HEK293 (cell line): ENCODE measurements around the gene PHLPP2.

Source experiments
- CTCF ChIA-PET: fragments of 350-600 bp; formaldehyde crosslinking; extraction: SDS; loops from one replicate; lab custom pipeline; 2021; ENCODE audit warnings: antibody characterized with exemption; lab: Yijun Ruan, JAX
- POLR2A ChIA-PET: fragments of 300-600 bp; formaldehyde crosslinking; extraction: SDS; loops from one replicate; lab custom pipeline; 2020; ENCODE audit warnings: antibody characterized with exemption, inconsistent platforms; lab: Yijun Ruan, JAX
- H3K27ac ChIP-seq: fragments of 200-500 bp; sonication (Bioruptor generic); 2 replicates; pipeline ENCODE4 v1.5.1; 2014; ENCODE audit warnings: low read depth, low read length, control low read depth, inconsistent platforms; ENCODE audit errors: extremely low read depth
- H3K36me3 ChIP-seq, 2 experiments: fragments of 200-500 bp in 1 of 2; sonication (Bioruptor generic) in 1 of 2; 1 replicate in 1 of 2; 2 replicates in 1 of 2; pipeline ENCODE4 v1.5.1; 2014 to 2017; ENCODE audit warnings: inconsistent platforms in 2 of 2, low read length in 2 of 2; ENCODE audit not compliant: control insufficient read depth in 2 of 2, insufficient read depth in 1 of 2
- H3K4me1 ChIP-seq: fragments of 200-500 bp; sonication (Bioruptor generic); 2 replicates; pipeline ENCODE4 v1.5.1; 2014; ENCODE audit warnings: mild to moderate bottlenecking, low read length, inconsistent platforms; ENCODE audit not compliant: control insufficient read depth, insufficient read depth
- H3K4me3 ChIP-seq: 2 replicates; pipeline ENCODE4 v1.5.1; 2011; ENCODE audit warnings: low read depth, mild to moderate bottlenecking, control low read depth, low read length, moderate library complexity
- H3K9me3 ChIP-seq: fragments of 200-500 bp; sonication (Bioruptor generic); 2 replicates; pipeline ENCODE4 v1.5.1; 2014; ENCODE audit warnings: low read depth, low read length, inconsistent platforms; ENCODE audit not compliant: control insufficient read depth, insufficient read depth
- OVOL3 ChIP-seq: fragments of 450-650 bp; formaldehyde crosslinking; IDR thresholded peaks from 2 replicates; pipeline ENCODE4 v1.5.1; 2016; ENCODE audit warnings: missing biosample characterization, missing genetic modification characterization
- PATZ1 ChIP-seq: fragments of 450-650 bp; formaldehyde crosslinking; IDR thresholded peaks from 2 replicates; pipeline ENCODE4 v1.5.1; 2016; ENCODE audit warnings: missing biosample characterization, missing genetic modification characterization
- WT1 ChIP-seq: fragments of 450-650 bp; formaldehyde crosslinking; IDR thresholded peaks from 2 replicates; pipeline ENCODE4 v1.5.1; 2016; ENCODE audit warnings: missing biosample characterization, missing genetic modification characterization
- ZFP3 ChIP-seq: fragments of 450-650 bp; formaldehyde crosslinking; IDR thresholded peaks from 2 replicates; pipeline ENCODE4 v1.5.1; 2016; ENCODE audit warnings: low read depth, missing biosample characterization, missing genetic modification characterization
- ZNF112 ChIP-seq: fragments of 450-650 bp; formaldehyde crosslinking; IDR thresholded peaks from 2 replicates; pipeline ENCODE4 v1.5.0; 2017; ENCODE audit warnings: missing biosample characterization, missing genetic modification characterization
- ZNF184 ChIP-seq: fragments of 450-650 bp; IDR thresholded peaks from 2 replicates; pipeline ENCODE4 v1.5.1; 2018; ENCODE audit warnings: missing biosample characterization, mild to moderate bottlenecking, missing genetic modification characterization
- ZNF211 ChIP-seq: fragments of 450-650 bp; formaldehyde crosslinking; IDR thresholded peaks from 2 replicates; pipeline ENCODE4 v1.5.1; 2016; ENCODE audit warnings: low read depth, missing biosample characterization, missing genetic modification characterization
- ZNF324 ChIP-seq: fragments of 450-650 bp; formaldehyde crosslinking; IDR thresholded peaks from 2 replicates; pipeline ENCODE4 v1.5.1; 2016; ENCODE audit warnings: missing biosample characterization, missing genetic modification characterization
- ZNF335 ChIP-seq: fragments of 450-650 bp; formaldehyde crosslinking; conservative IDR thresholded peaks from 2 replicates; pipeline ENCODE4 v1.5.1; 2016; ENCODE audit warnings: missing biosample characterization, missing genetic modification characterization
- ZNF391 ChIP-seq: fragments of 450-650 bp; formaldehyde crosslinking; IDR thresholded peaks from 2 replicates; pipeline ENCODE4 v1.5.1; 2016; ENCODE audit warnings: low read depth, missing biosample characterization, missing genetic modification characterization, borderline replicate concordance
- ZNF433 ChIP-seq: fragments of 450-650 bp; formaldehyde crosslinking; IDR thresholded peaks from 2 replicates; pipeline ENCODE4 v1.5.1; 2016; ENCODE audit warnings: missing biosample characterization, missing genetic modification characterization, low read depth
- ZNF529 ChIP-seq: fragments of 450-650 bp; formaldehyde crosslinking; IDR thresholded peaks from 2 replicates; pipeline ENCODE4 v1.5.1; 2017; ENCODE audit warnings: missing genetic modification characterization, missing biosample characterization; ENCODE audit not compliant: insufficient replicate concordance
- ZNF548 ChIP-seq: fragments of 450-650 bp; formaldehyde crosslinking; IDR thresholded peaks from 2 replicates; pipeline ENCODE4 v1.5.1; 2016; ENCODE audit warnings: missing biosample characterization, missing genetic modification characterization
- ZNF585B ChIP-seq: fragments of 450-650 bp; formaldehyde crosslinking; IDR thresholded peaks from 2 replicates; pipeline ENCODE4 v1.5.1; 2016; ENCODE audit warnings: missing biosample characterization, missing genetic modification characterization
- ZNF624 ChIP-seq: fragments of 450-650 bp; formaldehyde crosslinking; IDR thresholded peaks from 2 replicates; pipeline ENCODE4 v1.5.1; 2017; ENCODE audit warnings: missing biosample characterization, missing genetic modification characterization
- ZNF639 ChIP-seq: fragments of 450-650 bp; formaldehyde crosslinking; IDR thresholded peaks from 2 replicates; pipeline ENCODE4 v1.5.1; 2016; ENCODE audit warnings: missing biosample characterization, missing genetic modification characterization
- ZNF654 ChIP-seq: fragments of 450-650 bp; formaldehyde crosslinking; IDR thresholded peaks from 2 replicates; pipeline ENCODE4 v1.5.1; 2016; ENCODE audit warnings: low read depth, missing biosample characterization, missing genetic modification characterization
- ZNF677 ChIP-seq: fragments of 450-650 bp; IDR thresholded peaks from 2 replicates; pipeline ENCODE4 v1.5.0; 2018; ENCODE audit warnings: missing biosample characterization, mild to moderate bottlenecking, missing genetic modification characterization, moderate library complexity
- ZNF701 ChIP-seq: fragments of 450-650 bp; formaldehyde crosslinking; IDR thresholded peaks from 2 replicates; pipeline ENCODE4 v1.5.1; 2016; ENCODE audit warnings: missing biosample characterization, missing genetic modification characterization
- ZNF76 ChIP-seq: fragments of 450-650 bp; formaldehyde crosslinking; IDR thresholded peaks from 2 replicates; pipeline ENCODE4; 2016; ENCODE audit warnings: low read depth, missing biosample characterization, missing genetic modification characterization, borderline replicate concordance
- ZNF768 ChIP-seq: fragments of 450-650 bp; formaldehyde crosslinking; IDR thresholded peaks from 2 replicates; pipeline ENCODE4 v1.5.1; 2018; ENCODE audit warnings: missing biosample characterization, mild to moderate bottlenecking, missing genetic modification characterization
- ZNF776 ChIP-seq: fragments of 450-650 bp; formaldehyde crosslinking; IDR thresholded peaks from 2 replicates; pipeline ENCODE4 v1.5.0; 2017; ENCODE audit warnings: missing biosample characterization, missing genetic modification characterization, borderline replicate concordance
- ZSCAN5A ChIP-seq: fragments of 450-650 bp; formaldehyde crosslinking; IDR thresholded peaks from 2 replicates; pipeline ENCODE4 v1.5.1; 2016; ENCODE audit warnings: missing biosample characterization, missing genetic modification characterization
- TF ChIP-seq, protein P1 (sequence below): fragments of 450-650 bp; formaldehyde crosslinking; IDR thresholded peaks from 2 replicates; pipeline ENCODE4; 2016; ENCODE audit warnings: missing biosample characterization, missing genetic modification characterization
- TF ChIP-seq, protein P2 (sequence below): IDR thresholded peaks from 2 replicates; pipeline ENCODE4 v1.6.1; 2011; ENCODE audit warnings: mild to moderate bottlenecking, low read depth, low read length, borderline replicate concordance
- TF ChIP-seq, protein P3 (sequence below): fragments of 450-650 bp; formaldehyde crosslinking; IDR thresholded peaks from 2 replicates; pipeline ENCODE4 v1.5.1; 2016; ENCODE audit warnings: missing biosample characterization, missing genetic modification characterization, borderline replicate concordance

The PHLPP2 gene

GRCh38 chr16:71762186-71762585 is 37.7 kb upstream of the PHLPP2 start:
- CTCF ChIA-PET = interaction anchor here (0.6 kb wide), 2 partner anchors 10 to 11 kb away, joined by 3 to 4 read pairs; no protein-coding TSS in a partner anchor
- Histone ChIP-seq H3K4me3 (no peak overlapping the region), H3K27ac (no peak overlapping the region), H3K4me1 (no peaks in the 10 kb centered on the region), H3K36me3 (peaks cover 30 to 70% of the 10 kb centered on the region in 2 experiments), H3K9me3 (no peaks in the 10 kb centered on the region)
- POLR2A ChIA-PET = no interaction called here
- TF ChIP-seq ZNF324 (no peak), ZNF391 (tag by site-specific recombination) (no peak), WT1 (tag by site-specific recombination) (no peak), ZNF677 (no peak), ZNF585B (tag by site-specific recombination) (no peak), ZNF639 (tag by site-specific recombination) (no peak), ZNF654 (no peak), ZNF529 (no peak), ZNF548 (tag by site-specific recombination) (no peak), ZSCAN5A (tag by site-specific recombination) (no peak), OVOL3 (no peak), ZFP3 (tag by site-specific recombination) (no peak), ZNF701 (tag by site-specific recombination) (no peak), ZNF768 (tag by site-specific recombination) (no peak)
- TF ChIP-seq, protein P1, sequence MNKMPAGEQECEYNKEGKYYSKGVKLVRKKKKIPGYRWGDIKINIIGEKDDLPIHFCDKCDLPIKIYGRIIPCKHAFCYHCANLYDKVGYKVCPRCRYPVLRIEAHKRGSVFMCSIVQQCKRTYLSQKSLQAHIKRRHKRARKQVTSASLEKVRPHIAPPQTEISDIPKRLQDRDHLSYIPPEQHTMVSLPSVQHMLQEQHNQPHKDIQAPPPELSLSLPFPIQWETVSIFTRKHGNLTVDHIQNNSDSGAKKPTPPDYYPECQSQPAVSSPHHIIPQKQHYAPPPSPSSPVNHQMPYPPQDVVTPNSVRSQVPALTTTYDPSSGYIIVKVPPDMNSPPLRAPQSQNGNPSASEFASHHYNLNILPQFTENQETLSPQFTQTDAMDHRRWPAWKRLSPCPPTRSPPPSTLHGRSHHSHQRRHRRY (tag by site-specific recombination) = no peak
- TF ChIP-seq, protein P2, sequence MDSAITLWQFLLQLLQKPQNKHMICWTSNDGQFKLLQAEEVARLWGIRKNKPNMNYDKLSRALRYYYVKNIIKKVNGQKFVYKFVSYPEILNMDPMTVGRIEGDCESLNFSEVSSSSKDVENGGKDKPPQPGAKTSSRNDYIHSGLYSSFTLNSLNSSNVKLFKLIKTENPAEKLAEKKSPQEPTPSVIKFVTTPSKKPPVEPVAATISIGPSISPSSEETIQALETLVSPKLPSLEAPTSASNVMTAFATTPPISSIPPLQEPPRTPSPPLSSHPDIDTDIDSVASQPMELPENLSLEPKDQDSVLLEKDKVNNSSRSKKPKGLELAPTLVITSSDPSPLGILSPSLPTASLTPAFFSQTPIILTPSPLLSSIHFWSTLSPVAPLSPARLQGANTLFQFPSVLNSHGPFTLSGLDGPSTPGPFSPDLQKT = no peak

DNA sequence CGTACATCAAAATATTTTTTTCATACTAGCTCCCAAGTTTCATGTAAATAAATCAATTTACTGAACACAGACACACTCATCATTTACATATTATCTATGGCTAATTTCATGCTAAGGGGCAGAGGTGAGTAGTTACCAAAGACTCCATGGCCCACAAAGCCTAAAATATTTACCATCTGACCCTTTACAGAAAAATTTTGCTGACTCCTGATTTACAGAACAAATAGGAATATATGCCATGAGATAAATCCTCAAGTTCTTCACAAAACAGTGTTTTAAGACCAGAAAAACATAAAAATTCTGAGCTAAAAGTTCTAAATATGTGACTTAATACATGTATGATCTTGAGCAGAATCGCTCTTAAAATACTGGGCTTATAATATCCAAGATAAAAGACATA is 36.6 kb upstream of the PHLPP2 start:
- ChIA-PET POLR2A (no interaction called here), CTCF (interaction anchor here (0.6 to 0.7 kb wide), 2 partner anchors 37 to 721 kb away, joined by 3 read pairs; no protein-coding TSS in a partner anchor)
- no peaks in the 10 kb centered on the region for H3K9me3 ChIP-seq
- H3K27ac ChIP-seq = no peak overlapping the region
- H3K4me1 ChIP-seq = no peaks in the 10 kb centered on the region
- H3K4me3 ChIP-seq = no peak overlapping the region
- H3K36me3 ChIP-seq = peaks cover 37 to 72% of the 10 kb centered on the region in 2 experiments
- TF ChIP-seq, protein P3, sequence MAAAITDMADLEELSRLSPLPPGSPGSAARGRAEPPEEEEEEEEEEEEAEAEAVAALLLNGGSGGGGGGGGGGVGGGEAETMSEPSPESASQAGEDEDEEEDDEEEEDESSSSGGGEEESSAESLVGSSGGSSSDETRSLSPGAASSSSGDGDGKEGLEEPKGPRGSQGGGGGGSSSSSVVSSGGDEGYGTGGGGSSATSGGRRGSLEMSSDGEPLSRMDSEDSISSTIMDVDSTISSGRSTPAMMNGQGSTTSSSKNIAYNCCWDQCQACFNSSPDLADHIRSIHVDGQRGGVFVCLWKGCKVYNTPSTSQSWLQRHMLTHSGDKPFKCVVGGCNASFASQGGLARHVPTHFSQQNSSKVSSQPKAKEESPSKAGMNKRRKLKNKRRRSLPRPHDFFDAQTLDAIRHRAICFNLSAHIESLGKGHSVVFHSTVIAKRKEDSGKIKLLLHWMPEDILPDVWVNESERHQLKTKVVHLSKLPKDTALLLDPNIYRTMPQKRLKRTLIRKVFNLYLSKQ = no peak
- TF ChIP-seq ZNF433 (tag by site-specific recombination) (no peak), ZNF335 (tag by site-specific recombination) (no peak), ZNF76 (no peak), ZNF184 (tag by site-specific recombination) (no peak), PATZ1 (tag by site-specific recombination) (no peak), ZNF112 (tag by site-specific recombination) (no peak), ZNF776 (tag by site-specific recombination) (no peak), ZNF624 (tag by site-specific recombination) (no peak), ZNF211 (tag by site-specific recombination) (no peak)
